OCI-LY7 (cell line): ENCODE measurements around the gene HRH2.

Experiments
- CTCF ChIP-seq: fragments of 200-600 bp; sonication (generic); conservative IDR thresholded peaks from 2 replicates; pipeline ENCODE4 v1.5.1; 2014; ENCODE audit warnings: mild to moderate bottlenecking, antibody characterized with exemption, low read length, moderate library complexity, mixed read lengths
- EZH2phosphoT487 ChIP-seq: fragments of 200-600 bp; sonication (generic); IDR thresholded peaks from 2 replicates; pipeline ENCODE4 v1.6.1; 2018; ENCODE audit warnings: low read depth, borderline replicate concordance, mild to moderate bottlenecking, mixed run types, antibody characterized with exemption, low read length, moderate library complexity, mixed read lengths

- no peak for TF ChIP-seq CTCF
- TF ChIP-seq EZH2phosphoT487 = no peak
Measured at GRCh38 chr5:175713930-175714329, 56.1 kb downstream of the HRH2 start.
